Stimulated activated memory B cell treated with anti-CD40 and anti-IgM and Interleukin-4, amounts not matched to agents 10 μg/mL and 1 μg/mL and 100 μg/mL, for 72 hours (primary cell): Measurements from ENCODE around the gene DNAJC30.
"Not testable (repeated sequence)": the region's sequence is repeated elsewhere in the genome, so short reads cannot be mapped to it uniquely, and the experiment has no call there.

Source experiments
- ATAC-seq: fragments of 150-1000 bp; cut with Tn5 transposase; 2 replicates; pipeline ENCODE4 v1.10.0; 2021
- H3K27ac Mint-ChIP-seq: one replicate; pipeline ENCODE4 v1.8.0; 2022; ENCODE audit warnings: mild to moderate bottlenecking, mixed read lengths
- H3K27me3 Mint-ChIP-seq: one replicate; pipeline ENCODE4 v1.8.0; 2022; ENCODE audit warnings: mixed read lengths
- H3K36me3 Mint-ChIP-seq: one replicate; pipeline ENCODE4 v1.8.0; 2022; ENCODE audit warnings: mixed read lengths
- H3K4me1 Mint-ChIP-seq: one replicate; pipeline ENCODE4 v1.8.0; 2022; ENCODE audit warnings: mixed read lengths
- H3K4me3 Mint-ChIP-seq: one replicate; pipeline ENCODE4 v1.8.0; 2022; ENCODE audit warnings: mild to moderate bottlenecking, moderate library complexity, mixed read lengths
- H3K9me3 Mint-ChIP-seq: one replicate; pipeline ENCODE4 v1.8.0; 2022; ENCODE audit warnings: mixed read lengths

DNAJC30 gene

GRCh38 chr7:73678862-73679261, 4.4 kb downstream of the DNAJC30 start:
- peaks cover 40% of the 10 kb centered on the region for H3K4me1 Mint-ChIP-seq
- H3K36me3 Mint-ChIP-seq = peaks cover 21% of the 10 kb centered on the region
- H3K27ac Mint-ChIP-seq = no peak overlapping the region
- ATAC-seq = no peak
- no peaks in the 10 kb centered on the region for H3K27me3 Mint-ChIP-seq
- no peak overlapping the region for H3K4me3 Mint-ChIP-seq
- H3K9me3 Mint-ChIP-seq = no peaks in the 10 kb centered on the region

GRCh38 chr7:73676062-73676461, 7.2 kb downstream of the DNAJC30 start:
- not testable (repeated sequence) for H3K27me3 Mint-ChIP-seq, ATAC-seq, H3K27ac Mint-ChIP-seq, H3K4me3 Mint-ChIP-seq, H3K9me3 Mint-ChIP-seq
- Mint-ChIP-seq H3K36me3 (peaks cover 15% of the 10 kb centered on the region), H3K4me1 (peaks cover 18% of the 10 kb centered on the region)

GRCh38 chr7:73674468-73675124, 8.7 kb downstream of the DNAJC30 start:
- Mint-ChIP-seq H3K9me3 (no peaks in the 10 kb centered on the region), H3K27ac (no peak overlapping the region), H3K27me3 (peaks cover 5% of the 10 kb centered on the region), H3K36me3 (peaks cover 15% of the 10 kb centered on the region), H3K4me1 (peaks cover 10% of the 10 kb centered on the region), H3K4me3 (no peak overlapping the region)
- no peak for ATAC-seq

GRCh38 chr7:73671857-73672445, 11.3 kb downstream of the DNAJC30 start:
- Mint-ChIP-seq H3K4me3 (no peak overlapping the region), H3K36me3 (no peaks in the 10 kb centered on the region), H3K27ac (no peak overlapping the region)

GRCh38 chr7:73671322-73671661, 12.0 kb downstream of the DNAJC30 start:
- Mint-ChIP-seq H3K9me3 (no peaks in the 10 kb centered on the region), H3K4me1 (peaks cover 21% of the 10 kb centered on the region), H3K27me3 (peaks cover 24% of the 10 kb centered on the region), H3K36me3 (no peaks in the 10 kb centered on the region), H3K4me3 (no peak overlapping the region), H3K27ac (no peak overlapping the region)
- ATAC-seq = no peak

More at GRCh38 chr7:73671857-73672445, 11.3 kb downstream of the DNAJC30 start:
- no peaks in the 10 kb centered on the region for H3K9me3 Mint-ChIP-seq
- no peak for ATAC-seq
- peaks cover 21% of the 10 kb centered on the region for H3K4me1 Mint-ChIP-seq
- H3K27me3 Mint-ChIP-seq = peaks cover 22% of the 10 kb centered on the region

- peak overlapping the region; percentile 53 for H3K27ac Mint-ChIP-seq
- peaks cover 26% of the 10 kb centered on the region for H3K4me1 Mint-ChIP-seq
- H3K9me3 Mint-ChIP-seq = no peaks in the 10 kb centered on the region
- H3K36me3 Mint-ChIP-seq = no peaks in the 10 kb centered on the region
- H3K4me3 Mint-ChIP-seq = no peak overlapping the region
- ATAC-seq = no peak
- H3K27me3 Mint-ChIP-seq = peaks cover 38% of the 10 kb centered on the region
These were observed 13.3 kb downstream of the DNAJC30 start for GRCh38 chr7:73669858-73670385.

- no peak for ATAC-seq
- peak overlapping the region; percentile 53 for H3K27ac Mint-ChIP-seq
- H3K4me1 Mint-ChIP-seq = peaks cover 26% of the 10 kb centered on the region
- no peaks in the 10 kb centered on the region for H3K9me3 Mint-ChIP-seq
- no peaks in the 10 kb centered on the region for H3K36me3 Mint-ChIP-seq
- peaks cover 44% of the 10 kb centered on the region for H3K27me3 Mint-ChIP-seq
- no peak overlapping the region for H3K4me3 Mint-ChIP-seq
These were observed 14.0 kb downstream of the DNAJC30 start for GRCh38 chr7:73669288-73669701.

GRCh38 chr7:73668886-73669230, 14.4 kb downstream of the DNAJC30 start:
- Mint-ChIP-seq H3K27me3 (peaks cover 48% of the 10 kb centered on the region), H3K4me3 (peak overlapping the region; percentile 17), H3K27ac (peak overlapping the region; percentile 9), H3K4me1 (peaks cover 26% of the 10 kb centered on the region), H3K36me3 (no peaks in the 10 kb centered on the region), H3K9me3 (no peaks in the 10 kb centered on the region)
- ATAC-seq = no peak

- Mint-ChIP-seq H3K4me3 (peak overlapping the region; percentile 25), H3K27me3 (peaks cover 54% of the 10 kb centered on the region), H3K36me3 (peaks cover 2% of the 10 kb centered on the region), H3K9me3 (peaks cover 2% of the 10 kb centered on the region), H3K4me1 (peaks cover 26% of the 10 kb centered on the region), H3K27ac (peak overlapping the region; percentile 9)
- peak; percentile 21 for ATAC-seq
These were observed 15.0 kb downstream of the DNAJC30 start for GRCh38 chr7:73668103-73668885.

- Mint-ChIP-seq H3K4me1 (peaks cover 26% of the 10 kb centered on the region), H3K9me3 (peaks cover 7% of the 10 kb centered on the region), H3K4me3 (peak within 1 kb of the TSS; percentile 83), H3K27me3 (peaks cover 62% of the 10 kb centered on the region), H3K27ac (peak within 1 kb of the TSS; percentile 9), H3K36me3 (peaks cover 6% of the 10 kb centered on the region)
- peak; percentile 96 for ATAC-seq
These were observed 15.7 kb downstream of the DNAJC30 start, which contains the start of gene VPS37D for GRCh38 chr7:73667344-73668102. Gene VPS37D (plus strand): TSS chr7:73667831. CDS start chr7:73667959, 128 bp downstream.

GRCh38 chr7:73663033-73663432, 20.2 kb downstream of the DNAJC30 start:
- no peak for ATAC-seq
- Mint-ChIP-seq H3K4me3 (no peak overlapping the region), H3K9me3 (peaks cover 7% of the 10 kb centered on the region), H3K27me3 (peaks cover 65% of the 10 kb centered on the region), H3K36me3 (peaks cover 6% of the 10 kb centered on the region), H3K27ac (no peak overlapping the region), H3K4me1 (peaks cover 10% of the 10 kb centered on the region)

GRCh38 chr7:73660594-73660993, 22.7 kb downstream of the DNAJC30 start:
- H3K27me3 Mint-ChIP-seq = peaks cover 56% of the 10 kb centered on the region
- H3K36me3 Mint-ChIP-seq, H3K27ac Mint-ChIP-seq, H3K9me3 Mint-ChIP-seq, ATAC-seq, H3K4me1 Mint-ChIP-seq, H3K4me3 Mint-ChIP-seq: not testable (repeated sequence)

- Mint-ChIP-seq H3K4me3 (no peak overlapping the region), H3K9me3 (peaks cover 9% of the 10 kb centered on the region), H3K4me1 (no peaks in the 10 kb centered on the region), H3K36me3 (peaks cover 6% of the 10 kb centered on the region), H3K27me3 (peaks cover 56% of the 10 kb centered on the region), H3K27ac (no peak overlapping the region)
- ATAC-seq = no peak
These were observed 23.3 kb downstream of the DNAJC30 start for GRCh38 chr7:73659983-73660382.

GRCh38 chr7:73655309-73655708, 27.9 kb downstream of the DNAJC30 start:
- not testable (repeated sequence) for H3K36me3 Mint-ChIP-seq, H3K27ac Mint-ChIP-seq

GRCh38 chr7:73652541-73652949, 30.7 kb downstream of the DNAJC30 start:
- H3K4me1 Mint-ChIP-seq = peaks cover 19% of the 10 kb centered on the region
- peaks cover 66% of the 10 kb centered on the region for H3K27me3 Mint-ChIP-seq
- ATAC-seq = no peak
- no peak overlapping the region for H3K27ac Mint-ChIP-seq
- no peaks in the 10 kb centered on the region for H3K36me3 Mint-ChIP-seq
- H3K9me3 Mint-ChIP-seq = peaks cover 2% of the 10 kb centered on the region
- no peak overlapping the region for H3K4me3 Mint-ChIP-seq

More at GRCh38 chr7:73655309-73655708, 27.9 kb downstream of the DNAJC30 start:
- not testable (repeated sequence) for H3K4me1 Mint-ChIP-seq, ATAC-seq, H3K9me3 Mint-ChIP-seq, H3K4me3 Mint-ChIP-seq
- H3K27me3 Mint-ChIP-seq = peaks cover 47% of the 10 kb centered on the region
